Activated naive CD4-positive, alpha-beta T cell treated with Interleukin-2 at 50 U/mL for 16 hours (primary cell): ENCODE results near the gene SLC38A8.

Experiments
- DNase-seq: peaks from one replicate; pipeline ENCODE4 v3.0.0-alpha.2; 2020

Gene SLC38A8

DNA sequence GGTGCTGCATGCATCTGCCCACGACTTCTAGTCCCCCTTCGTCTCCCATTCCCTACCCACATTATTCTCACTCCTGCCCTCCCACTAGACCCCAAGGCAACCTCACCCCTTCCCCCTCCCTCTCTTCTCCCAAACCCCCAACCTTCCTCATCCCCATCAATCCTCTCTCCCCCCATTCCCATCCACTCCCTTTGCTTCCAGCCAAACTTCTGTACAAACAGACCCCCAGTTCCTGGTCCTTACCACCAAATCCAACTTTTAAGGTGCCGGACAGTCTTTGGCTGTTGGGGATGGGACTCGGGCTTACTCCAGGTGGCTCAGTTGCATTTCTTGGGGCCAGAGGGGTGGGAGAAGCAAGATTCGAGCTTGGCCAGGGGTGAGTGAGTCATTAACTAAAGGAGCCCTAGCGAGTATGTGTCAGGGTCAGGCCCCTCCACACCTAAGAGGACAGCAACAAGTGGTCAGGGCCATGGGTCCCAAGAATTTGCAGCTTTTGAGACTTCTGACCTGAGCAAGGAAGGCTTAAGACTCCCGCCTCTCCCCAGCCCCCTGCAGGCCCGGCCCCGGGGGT lies at the start of gene SLC38A8:
Gene SLC38A8 (minus strand): TSS at position 488 of the 571 bp plus-strand sequence. CDS start 638 bp downstream, outside the sequence.
- no peak for DNase-seq

DNA sequence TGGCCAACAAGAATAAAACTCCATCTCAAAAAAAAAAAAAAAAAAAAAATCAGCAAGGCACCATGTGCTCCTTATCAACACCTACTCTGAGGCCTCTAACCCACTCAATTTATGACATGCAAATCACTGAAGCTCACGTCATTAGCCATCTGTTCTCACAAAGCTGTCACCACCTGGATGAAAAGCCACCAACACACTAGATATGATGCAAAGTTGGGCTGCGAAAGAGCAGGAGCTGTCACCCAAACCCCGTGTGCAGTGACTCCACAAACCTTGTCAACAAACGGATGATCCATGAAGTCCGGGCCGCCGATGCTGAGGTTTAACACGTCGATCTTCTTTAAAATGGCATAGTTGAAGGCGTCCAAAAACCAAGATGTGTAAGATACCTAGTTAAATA lies 48.9 kb upstream of the SLC38A8 start:
- no peak for DNase-seq

DNA sequence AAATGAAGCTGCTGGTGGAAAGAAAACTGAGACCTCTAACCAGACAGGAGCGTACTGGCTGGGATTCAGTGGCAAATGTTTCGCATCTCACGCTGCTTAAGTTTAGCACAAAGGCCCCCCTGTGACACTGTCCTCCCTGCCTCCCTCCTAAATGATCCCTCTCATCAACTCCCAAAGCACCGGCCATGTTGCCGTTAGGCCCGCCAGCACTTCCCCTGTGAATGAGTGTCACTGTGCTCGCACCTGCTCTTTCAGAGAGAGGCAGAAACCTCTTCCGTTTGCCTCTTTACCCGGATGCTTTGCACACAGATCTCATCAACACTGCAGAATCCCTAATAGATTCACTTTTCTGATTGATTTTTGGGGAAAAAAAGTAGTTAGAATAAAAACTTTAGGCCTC lies 47.6 kb upstream of the SLC38A8 start:
- no peak for DNase-seq

DNA sequence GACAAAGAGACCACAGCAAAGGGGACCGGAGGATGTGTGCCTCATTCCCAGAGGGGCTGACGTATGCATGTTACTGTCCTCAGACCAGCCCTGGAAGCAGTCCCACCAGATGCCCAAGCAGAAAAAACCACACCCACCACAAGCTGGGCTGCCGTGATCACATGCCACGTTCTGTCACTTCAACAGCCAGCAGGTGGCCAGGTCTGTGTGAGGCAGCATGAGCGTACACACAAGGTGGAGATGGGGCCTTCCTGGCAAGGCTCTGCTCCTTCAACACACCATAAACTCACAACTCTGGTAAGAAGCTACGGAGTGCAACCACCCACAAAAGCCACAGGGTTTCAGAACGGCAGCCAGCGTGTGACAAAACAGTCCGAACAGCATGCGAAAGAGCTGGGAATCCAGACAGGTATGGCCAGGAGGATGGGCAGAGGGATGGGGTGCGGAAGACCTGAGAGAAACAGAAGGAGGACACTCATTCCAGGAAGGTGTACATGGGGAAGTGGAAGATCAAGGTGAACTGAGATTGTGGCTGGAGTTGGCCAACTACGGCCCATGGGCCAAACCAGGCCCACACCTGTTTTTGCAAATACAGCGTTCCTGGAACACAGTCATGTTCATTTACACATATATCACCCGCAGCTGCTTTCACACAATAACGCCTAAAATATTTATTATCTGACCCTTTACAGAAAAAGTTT lies 46.2 kb upstream of the SLC38A8 start:
- DNase-seq = peak; percentile 45

DNA sequence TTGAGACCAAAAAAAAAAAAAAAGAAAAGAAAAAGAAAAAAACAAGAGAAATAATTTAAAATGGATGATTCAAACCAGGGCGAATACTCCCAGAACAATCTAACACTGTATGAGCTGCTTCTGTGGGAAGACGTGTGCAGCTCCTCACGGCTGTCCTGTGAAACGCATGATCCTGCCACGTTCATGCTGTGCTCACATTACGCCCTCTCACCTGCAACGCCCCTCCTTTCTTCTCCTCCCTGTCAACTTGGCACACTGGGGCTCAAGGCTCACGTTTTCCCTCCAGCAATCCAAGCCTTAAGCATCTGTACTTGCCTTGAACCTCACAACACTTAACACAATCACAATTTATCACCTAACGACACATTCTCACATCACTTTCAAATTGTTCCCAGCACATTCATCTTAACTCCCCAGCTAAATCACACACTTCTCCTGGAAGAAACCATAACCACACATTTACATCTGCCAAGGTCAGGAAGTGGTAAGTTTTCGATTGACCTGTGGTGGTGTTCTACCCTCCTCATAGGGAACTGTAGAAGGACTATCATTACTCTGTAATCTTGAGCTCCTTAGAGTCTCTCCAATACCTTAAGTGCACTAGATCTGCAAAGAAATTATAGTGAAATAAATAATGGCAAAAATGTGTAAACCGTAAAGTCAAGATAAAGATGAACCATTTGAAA lies 45.0 kb upstream of the SLC38A8 start:
- DNase-seq = no peak

DNA sequence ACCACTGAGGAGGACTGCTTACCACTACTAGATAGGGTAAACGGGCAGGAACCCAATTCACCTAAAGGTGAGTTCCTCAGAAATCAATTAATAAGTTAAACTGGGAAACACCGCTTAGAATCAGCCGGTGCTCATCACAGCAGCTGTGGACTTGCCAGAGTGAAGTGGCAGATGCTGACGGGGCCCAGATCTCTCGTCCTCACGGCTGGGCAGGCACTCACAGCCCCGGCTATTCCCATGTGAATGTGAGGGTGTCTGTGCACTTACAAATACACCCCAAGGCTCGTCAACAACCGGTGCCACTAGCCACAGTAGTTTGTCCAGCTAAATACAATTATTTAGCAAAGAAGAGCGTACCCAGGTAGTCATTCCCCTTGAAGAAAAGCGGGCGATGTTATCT lies 44.4 kb upstream of the SLC38A8 start:
- DNase-seq = no peak

DNA sequence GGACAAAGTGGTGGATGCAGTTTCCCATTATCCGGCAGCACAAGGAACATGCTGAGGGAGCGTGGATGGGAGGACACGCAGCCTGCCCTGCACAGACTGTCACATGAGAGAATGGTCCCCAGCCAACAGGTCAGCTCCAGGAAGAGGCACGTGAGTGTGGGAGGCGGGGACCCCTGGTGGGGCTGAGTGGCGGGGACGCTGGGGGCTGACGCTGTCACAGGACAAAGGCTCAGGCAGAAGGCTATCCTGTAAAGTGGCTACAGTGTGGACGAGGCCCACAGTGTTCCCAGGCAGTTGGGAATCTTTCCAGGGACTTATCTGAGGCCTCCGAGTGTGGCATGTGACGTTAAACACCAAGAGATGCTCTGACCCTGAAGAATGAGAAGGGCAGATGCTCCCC lies 43.7 kb upstream of the SLC38A8 start:
- no peak for DNase-seq

DNA sequence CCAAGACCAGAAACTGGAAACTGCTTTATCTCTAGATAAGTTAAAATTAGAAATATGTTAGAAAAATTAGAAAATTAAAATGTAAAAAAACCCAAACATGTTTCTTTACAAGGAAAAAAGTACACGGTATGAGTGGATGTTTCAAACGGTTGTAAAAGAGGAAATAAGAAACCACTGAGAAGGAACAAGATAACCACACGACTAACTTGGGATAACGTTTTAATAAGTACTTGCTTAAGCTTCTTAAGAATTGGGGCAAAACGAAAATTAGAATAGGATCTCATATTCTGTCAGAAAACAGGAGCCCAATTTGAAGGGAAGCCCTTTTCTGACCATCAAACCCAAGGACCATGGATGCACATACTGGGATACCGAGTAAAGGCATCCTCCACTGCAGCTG lies 43.2 kb upstream of the SLC38A8 start:
- no peak for DNase-seq

DNA sequence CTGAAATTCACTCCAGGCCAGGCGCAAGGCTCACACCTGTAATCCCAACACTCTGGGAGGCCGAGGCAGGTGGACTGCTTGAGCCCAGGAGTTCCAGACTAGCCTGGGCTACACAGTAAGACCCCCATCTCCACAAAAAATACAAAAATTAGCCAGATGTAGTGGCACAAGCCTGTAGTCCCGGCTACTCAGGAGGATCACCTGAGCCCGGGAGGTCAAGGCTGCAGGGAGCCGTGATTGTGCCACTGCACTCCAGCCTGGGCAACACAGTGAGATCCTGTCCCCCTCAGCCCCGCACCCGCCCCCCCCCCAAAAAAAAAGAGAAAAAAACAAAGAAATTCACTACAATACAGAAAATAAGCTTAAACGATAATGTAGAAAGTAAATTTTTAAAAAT lies 42.7 kb upstream of the SLC38A8 start:
- DNase-seq = no peak

DNA sequence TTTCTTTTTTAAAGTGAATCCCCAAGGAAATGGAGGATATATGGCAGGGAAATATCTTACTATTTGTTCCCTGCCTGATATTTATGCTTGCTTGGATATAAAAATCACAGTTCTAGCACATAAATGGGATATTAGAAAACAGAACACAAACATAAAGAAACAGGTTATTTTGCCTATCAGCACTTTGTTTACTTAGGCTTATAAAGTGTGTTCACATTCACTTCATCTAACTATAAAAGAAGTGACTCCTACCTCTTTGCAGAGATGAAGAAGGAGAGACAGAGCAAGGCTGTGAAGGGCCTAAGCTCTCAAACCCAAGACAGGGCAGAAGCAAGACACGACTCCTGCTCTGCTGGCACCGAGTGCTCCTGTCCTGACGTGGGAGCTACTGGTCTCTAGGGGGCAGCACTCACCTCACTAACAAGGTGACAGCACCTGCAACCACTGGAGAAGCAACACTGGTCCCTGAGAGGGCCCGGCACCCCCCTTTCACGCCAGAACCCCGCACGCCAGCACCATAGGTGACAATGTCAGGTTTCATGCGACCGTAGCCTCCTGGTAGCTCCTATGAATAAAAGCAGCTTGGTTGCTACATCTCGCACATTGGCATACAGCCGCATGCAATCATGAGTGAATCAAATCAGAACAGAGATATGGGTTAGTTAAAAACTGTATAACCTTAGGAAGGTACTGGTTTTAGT lies 42.1 kb upstream of the SLC38A8 start:
- DNase-seq = peak; percentile 70

DNA sequence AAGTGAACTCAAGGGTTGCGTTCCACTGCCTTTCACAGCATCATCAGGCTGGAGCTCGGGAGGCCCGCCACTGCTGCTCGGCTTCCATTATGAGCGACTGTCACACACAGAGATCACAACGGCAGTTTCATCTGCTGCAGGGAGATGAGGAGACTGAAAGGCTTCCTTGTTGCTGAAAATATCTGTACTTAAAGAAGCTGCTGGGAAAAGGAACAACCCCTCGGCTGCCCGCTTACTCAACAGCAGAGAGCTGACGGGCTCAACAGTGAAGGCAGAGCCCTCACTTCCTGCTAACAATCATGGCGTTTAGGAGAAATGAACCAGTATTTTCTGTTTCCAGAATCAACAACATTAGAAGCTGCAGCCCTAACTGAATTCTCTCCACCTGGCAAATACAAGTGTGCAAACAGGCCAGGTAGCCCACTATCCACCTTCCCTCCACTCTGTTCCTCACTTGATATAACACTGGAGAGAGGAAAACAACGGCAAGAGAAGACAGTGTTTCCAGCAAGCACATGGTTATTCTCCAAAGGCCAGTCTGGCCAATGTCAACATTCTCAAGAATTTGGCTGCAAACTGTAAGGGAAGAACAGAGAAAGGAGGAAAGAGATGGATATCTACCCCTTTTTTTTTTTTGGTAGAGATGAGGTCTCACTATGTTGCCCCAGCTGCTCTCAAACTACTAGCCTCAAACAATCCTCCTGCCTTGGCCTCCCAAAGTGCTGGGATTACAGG lies 40.4 kb upstream of the SLC38A8 start:
- DNase-seq = no peak

DNA sequence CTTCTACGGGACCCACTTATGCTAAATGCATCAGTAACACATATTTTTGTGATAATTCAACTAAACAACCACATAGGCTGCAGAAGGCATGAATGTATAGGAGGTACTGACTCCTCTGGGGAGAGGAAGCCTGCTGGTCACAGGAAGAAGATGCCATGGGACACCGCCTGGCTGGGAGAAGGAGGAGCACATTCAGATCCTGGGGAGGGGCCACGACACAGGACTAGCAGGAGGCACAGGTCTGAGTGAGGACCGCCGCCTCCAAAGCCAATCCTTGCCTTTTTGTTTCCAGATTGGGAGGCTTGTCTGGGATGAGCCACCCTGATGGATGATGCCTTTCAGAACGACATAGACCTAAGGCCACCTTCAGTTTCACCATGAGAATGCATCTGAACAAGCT lies 39.5 kb upstream of the SLC38A8 start:
- DNase-seq = no peak

DNA sequence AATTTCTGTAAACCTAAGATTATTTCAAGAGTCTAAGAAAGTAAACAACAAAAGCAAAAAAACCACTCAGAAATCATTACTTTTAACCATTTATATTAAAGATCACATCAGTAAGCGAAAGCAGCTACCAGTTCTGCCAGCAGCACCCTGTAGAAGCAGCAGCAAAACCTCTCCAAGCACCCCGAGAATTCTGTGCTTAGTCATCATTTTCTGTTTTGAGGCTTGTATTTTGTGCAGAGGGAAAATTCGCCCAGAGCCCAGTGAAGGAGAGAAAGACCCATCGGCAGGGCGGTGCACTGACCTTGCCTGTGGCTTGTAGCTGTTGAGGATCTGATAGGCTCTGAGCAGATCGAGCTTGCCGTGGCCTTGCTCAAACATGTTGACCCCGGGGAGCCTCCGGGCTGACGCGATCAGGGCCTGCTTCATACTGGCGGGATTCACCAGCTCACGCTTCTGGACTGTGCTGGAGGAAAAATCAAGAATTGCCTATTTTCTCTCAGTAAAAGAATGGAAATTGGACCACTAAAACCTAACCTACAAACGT lies 38.9 kb upstream of the SLC38A8 start:
- DNase-seq = no peak

DNA sequence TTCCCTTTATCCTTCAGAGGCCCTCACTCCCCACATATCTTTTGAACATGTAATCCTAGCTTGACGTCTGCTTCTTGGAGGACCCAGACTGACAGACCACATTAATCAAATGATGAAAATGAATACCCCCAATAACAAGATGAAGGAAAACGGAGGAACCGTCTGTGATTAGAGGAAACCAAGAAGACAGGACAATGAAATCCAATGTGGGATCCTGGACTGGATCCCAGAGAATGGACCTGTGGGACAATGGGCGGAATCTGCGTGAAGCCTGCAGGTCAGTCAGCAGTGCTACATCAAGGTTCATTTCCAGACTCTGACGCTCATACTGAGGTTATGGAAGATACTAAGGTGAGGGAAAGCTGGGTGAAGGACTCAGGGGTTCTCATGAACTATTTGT lies 38.2 kb upstream of the SLC38A8 start:
- no peak for DNase-seq

DNA sequence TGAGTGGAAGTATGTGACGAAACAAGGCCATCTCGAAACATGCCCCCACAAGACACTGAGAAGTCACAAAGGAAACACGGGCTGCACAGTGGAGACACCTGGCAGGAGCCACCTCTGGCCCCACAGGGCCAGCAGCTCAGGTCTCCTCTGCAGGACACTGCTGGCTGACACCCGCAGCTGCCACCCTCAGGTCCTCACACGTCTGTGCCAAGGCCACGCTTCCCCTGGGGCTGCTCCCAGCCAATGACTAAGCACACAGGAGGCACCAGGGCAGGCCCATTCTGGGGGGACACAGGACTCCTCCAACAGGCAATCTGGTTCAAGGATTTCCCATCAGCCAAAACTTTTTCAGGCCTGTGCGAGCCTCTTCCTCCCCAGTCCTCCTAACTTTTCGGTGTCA lies 37.8 kb upstream of the SLC38A8 start:
- no peak for DNase-seq

DNA sequence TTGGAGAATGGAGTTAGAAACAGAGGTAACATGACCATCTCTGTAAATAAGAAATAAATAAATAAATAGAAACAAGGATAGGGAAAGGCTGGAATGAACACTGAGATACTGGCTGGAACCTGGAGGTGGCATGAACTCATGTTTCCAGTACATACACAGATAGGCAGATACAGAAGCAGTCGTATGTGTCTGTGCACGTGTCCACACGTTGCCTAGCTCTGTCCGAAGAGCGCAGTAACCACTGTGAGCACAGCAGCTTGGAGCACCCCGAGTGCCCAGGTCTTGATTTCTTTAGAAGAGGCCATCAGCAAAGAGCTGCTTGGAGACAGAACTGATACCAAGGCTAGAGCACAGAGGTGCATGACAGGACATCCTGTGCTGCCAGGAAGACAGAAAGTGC lies 37.1 kb upstream of the SLC38A8 start:
- no peak for DNase-seq

DNA sequence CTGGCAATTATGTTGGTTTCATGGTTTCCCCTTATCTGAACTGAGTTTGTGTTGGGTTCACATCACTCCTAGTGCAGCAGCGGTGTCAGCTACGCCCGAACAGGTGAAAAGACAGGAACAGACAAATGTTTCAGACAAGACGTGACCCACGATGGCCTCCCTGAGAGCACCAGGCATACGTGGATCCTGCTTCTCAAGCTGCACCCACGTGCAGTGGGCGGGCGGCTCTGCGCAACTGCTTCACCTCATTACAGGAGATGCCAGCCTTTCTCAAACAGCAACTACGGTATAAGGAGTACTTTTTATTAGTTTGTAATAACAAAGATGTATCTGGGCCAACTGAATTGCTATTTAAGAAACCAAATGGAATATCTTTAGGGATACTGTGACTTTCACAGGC lies 32.8 kb upstream of the SLC38A8 start:
- no peak for DNase-seq

DNA sequence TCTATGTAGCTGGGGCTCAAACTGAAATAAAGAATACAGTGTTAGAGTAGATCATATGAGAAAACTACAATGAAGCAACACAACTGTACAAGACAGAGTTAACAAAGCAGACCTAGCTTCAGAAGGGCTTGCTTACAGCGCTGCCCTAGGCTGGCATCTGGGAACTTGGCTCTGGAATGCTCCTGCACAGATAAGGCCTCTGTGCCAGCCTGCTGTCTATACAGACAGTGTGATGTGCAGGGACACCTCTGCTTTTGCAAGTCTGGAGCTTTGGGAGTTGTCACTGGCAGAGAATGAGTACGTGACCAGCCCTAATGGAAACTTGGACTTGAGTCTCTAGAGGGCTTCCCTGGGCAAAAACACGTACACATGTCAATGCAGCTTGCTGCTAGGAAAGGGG lies 32.1 kb upstream of the SLC38A8 start:
- DNase-seq = no peak

DNA sequence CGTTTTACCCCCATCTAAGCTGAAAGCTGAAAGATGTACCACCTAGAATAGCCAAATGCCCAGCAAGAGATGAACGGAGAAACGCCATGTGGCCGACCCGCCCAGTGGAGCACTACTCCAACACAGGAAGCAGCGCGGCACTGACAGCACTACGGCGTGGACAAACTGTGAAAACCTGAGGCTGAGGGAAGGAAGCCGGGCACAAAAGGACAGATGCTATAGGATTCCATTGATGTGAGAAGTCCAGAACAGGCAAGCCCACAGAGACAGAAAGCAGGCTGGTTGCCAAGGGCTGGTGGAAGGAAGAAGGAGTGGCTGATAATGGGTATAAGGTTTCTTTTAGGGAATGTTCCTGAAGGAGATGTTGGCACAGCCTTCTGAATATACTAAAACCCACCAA lies 29.4 kb upstream of the SLC38A8 start:
- DNase-seq = no peak

DNA sequence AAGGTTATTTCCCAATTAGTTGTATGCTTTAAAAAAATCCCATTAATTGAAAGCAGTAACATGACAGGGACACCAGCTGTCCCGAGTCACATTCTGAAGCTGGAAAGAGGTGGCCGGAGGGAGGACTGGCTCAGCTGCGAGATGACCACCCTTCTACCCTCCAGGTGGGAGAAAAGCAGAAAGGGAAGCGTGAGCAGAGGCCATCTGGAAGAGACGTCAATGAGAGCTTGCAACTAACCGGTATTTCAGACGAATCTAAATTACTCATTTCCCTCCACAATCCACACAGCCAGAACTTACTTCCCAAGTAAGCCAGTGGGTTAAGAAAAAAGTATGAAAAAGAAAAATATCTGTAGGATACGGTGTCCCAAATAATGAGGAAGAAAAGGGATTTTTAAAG lies 28.5 kb upstream of the SLC38A8 start:
- no peak for DNase-seq

DNA sequence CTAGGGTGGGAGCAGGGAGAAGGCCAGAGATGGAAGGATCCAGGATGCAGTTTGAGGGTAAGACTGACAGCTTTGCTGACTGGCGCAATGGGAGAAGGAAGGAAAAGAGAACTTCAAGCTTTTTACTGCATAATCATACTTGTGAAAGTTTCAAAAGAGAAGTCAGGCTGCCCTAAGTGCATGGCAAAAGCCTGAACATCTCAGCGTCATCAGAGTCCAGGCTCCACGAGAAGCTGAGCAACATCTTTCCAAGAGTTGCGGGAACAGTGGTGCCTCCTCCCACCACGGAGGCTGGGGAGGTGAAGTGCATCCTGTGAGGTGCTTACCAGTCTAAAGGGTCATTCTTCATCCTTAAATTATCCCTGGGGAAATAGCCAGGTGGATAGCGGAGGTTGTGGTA lies 26.9 kb upstream of the SLC38A8 start:
- no peak for DNase-seq

DNA sequence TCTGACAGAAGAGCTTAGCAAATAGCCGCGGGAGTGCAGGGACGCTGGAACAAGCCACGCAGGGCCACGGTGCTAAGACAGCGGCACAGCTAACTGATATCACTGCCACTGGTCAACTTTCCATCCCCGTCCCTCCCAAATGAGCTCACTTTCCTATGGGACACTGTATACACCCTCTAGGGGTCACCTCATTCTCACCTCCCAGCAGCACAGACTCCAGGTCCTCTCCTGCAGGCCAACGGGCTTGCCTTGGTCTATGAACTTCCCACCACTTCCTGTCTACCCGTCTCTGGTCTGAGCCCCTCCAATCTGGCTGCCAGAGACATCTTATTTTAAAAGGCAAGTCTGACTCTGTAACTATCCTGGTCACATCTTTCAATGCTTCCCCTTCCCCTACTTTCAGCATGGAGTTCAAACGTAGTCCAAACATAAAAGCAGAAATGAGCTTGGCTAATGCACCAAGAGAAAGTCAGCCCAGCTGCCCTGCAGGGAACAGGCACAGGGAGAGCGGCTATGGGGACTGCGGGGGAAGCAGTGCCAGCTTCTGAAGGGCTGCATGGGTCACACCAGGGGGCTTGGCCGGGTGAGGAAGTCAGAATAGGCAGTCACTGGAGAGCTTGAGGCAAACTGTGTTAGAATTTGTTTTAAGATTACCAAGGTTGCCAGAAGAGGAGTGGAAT lies 26.3 kb upstream of the SLC38A8 start:
- DNase-seq = no peak
